ENCODE measurements around the gene PPM1H.

The PPM1H gene

DNA sequence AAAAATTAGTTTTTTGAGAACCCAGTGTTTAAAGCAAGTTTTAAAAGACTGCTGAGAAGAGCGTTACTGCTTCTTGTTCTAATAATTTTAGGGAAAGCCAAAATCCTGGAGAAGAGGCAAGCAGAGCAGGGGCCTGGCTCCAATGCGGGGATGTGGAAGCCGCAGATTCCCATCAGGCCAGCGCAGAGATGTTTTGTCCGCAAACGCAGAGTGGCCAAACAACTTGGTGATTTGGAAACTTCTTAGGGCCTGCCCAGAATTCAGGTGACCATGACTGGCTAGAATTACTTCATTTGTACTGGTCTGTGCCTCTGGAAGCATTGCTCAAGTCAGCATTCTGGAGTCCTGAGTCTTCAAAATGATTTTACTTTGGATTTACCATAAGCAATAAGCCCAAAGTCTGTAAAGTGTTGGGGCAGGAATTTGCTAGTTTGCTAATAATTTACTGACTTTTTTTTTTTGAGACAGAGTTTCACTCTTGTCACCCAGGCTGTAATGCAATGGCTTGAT lies 208.4 kb downstream of the PPM1H start:
- TF ChIP-seq, protein P1, sequence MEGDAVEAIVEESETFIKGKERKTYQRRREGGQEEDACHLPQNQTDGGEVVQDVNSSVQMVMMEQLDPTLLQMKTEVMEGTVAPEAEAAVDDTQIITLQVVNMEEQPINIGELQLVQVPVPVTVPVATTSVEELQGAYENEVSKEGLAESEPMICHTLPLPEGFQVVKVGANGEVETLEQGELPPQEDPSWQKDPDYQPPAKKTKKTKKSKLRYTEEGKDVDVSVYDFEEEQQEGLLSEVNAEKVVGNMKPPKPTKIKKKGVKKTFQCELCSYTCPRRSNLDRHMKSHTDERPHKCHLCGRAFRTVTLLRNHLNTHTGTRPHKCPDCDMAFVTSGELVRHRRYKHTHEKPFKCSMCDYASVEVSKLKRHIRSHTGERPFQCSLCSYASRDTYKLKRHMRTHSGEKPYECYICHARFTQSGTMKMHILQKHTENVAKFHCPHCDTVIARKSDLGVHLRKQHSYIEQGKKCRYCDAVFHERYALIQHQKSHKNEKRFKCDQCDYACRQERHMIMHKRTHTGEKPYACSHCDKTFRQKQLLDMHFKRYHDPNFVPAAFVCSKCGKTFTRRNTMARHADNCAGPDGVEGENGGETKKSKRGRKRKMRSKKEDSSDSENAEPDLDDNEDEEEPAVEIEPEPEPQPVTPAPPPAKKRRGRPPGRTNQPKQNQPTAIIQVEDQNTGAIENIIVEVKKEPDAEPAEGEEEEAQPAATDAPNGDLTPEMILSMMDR (IDR thresholded peaks at IDR 0.05; ENCODE audit: borderline replicate concordance, insufficient read depth, low read depth, low read length): no peak
- no peak overlapping the region for H3K4me3 ChIP-seq (ENCODE audit: low read depth, low read length)

DNA sequence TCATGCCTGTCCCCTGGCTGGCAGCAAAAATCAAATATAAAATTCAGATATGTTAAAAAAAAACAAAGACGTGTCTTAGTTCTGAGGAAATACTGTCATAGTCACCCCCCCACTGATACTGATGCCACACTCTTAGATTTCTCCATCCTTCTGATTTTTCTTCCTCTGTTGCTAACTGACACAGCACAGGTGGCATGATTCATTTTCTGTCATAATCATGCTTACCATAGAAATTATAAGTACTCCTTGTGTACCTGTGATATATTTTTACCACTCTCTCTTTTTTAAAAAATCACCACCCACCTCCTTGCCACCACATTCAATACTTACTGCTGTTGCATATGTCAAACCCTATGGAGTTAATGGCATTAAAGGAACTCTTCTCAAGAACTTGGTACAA lies 209.2 kb downstream of the PPM1H start:
- no peak overlapping the region for H3K4me3 ChIP-seq (ENCODE audit: low read depth, low read length)
- TF ChIP-seq, protein P1 (IDR thresholded peaks at IDR 0.05; ENCODE audit: borderline replicate concordance, insufficient read depth, low read depth, low read length): no peak

DNA sequence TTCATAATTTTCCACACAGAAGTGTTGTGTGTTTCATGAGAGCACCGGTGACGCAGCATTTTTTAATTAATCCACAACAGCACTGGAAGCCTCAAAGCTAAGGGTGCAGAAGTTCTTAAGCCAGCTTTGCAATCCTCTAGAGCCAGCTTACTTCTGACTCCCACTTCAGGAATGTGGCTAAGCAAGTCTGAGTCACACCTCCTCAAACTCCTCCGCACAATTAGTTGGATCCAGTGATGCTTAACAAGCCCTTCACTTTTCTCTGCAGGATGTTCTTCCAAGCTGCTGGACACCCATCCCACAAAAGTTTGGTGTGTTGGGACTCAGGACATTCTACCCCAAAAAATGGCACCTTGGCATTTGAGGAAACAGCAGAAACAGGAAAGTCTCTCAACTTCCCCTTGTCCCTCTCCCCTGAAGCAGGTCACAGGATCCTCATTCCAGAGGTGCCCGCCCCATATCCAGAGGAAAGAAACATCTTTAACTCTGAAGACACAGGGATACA lies 210.0 kb downstream of the PPM1H start:
- TF ChIP-seq, protein P1 (IDR thresholded peaks at IDR 0.05; ENCODE audit: borderline replicate concordance, insufficient read depth, low read depth, low read length): no peak
- no peak overlapping the region for H3K4me3 ChIP-seq (ENCODE audit: low read depth, low read length)

DNA sequence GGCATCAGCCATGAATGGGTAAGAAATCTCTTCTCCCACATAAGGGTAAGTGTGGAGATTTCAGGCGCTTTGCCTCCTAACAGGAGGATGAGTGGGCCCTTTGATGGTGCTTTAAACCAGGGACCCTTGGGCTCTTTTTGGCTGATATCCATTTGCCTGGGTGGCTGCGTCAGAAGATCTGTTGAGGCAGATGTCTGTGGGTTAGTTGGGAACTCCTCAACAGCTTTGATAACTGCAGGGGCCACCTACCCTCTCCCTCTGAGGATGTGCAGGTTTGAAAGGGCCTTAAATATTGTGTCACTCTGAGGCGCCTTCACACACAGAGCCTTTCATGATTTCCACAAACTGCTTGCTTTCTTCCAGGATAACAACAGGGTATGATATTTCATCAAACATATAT lies 210.7 kb downstream of the PPM1H start:
- H3K4me3 ChIP-seq (ENCODE audit: low read depth, low read length): no peak overlapping the region
- TF ChIP-seq, protein P1 (IDR thresholded peaks at IDR 0.05; ENCODE audit: borderline replicate concordance, insufficient read depth, low read depth, low read length): no peak

DNA sequence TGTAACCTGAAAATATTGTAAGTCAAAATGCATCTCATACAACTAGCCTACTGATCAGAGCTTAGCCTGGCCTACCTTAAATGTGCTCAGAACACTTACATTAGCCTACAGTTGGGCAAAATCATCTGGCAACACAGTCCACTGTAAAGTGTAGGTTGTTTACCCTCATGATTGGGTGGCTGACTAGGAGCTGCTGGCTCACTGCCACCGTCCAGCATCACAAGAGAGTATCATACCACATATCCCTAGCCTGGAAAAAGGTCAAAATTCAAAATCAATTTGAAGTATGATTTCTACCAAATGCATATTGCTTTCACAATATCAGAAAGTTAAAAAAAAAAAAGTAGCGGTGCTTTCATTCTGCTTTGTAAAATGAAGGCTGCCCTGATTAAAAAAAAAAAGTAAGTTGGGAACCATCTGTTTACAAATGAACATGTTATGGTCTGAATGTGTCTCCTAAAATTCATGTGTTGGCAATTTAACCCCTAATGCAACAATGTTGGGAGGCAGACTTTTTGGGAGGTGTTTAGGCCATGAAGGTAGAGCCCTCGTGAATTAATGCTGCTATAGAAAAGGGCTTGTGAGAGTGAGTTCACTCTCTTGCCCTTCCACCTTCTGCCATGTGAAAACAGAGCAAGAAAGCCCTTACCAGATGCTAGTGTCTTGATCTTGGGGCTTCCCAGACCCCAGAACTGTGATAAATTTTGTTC lies 211.8 kb downstream of the PPM1H start:
- TF ChIP-seq, protein P1 (IDR thresholded peaks at IDR 0.05; ENCODE audit: borderline replicate concordance, insufficient read depth, low read depth, low read length): no peak
- H3K4me3 ChIP-seq (ENCODE audit: low read depth, low read length): no peak overlapping the region

DNA sequence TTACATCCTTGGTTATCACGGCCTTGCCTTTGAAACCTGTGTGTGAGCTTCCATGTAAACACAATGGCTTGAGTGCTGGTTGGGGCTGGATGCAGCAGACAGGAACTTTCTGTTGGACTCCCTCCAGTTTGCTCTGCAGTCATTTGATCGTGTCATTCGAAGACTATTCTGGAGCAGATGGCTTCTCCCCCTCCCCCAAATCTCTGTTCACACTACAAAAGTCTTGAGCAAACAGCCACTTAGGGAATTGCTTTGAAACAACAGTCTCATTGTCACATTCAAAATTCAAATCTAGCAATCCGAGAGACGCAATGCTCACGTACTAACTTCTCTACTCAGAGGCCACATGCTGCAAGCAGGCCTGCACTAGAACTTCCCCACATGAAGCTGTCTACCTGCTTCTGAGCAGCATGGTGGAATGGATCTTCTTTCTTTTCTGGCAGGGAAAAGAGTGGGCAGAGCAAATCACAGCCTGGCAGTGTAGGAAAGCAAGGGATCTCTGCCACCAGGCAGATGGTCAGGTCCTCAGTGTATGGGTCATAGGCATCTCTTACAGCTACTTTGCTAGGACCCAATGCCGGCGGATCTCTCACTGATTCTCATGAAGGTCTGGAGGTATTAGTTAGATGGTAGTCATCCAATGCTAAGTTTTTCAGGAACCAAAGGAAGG lies 214.2 kb downstream of the PPM1H start:
- TF ChIP-seq, protein P1 (IDR thresholded peaks at IDR 0.05; ENCODE audit: borderline replicate concordance, insufficient read depth, low read depth, low read length): no peak
- H3K4me3 ChIP-seq (ENCODE audit: low read depth, low read length): no peak overlapping the region

Measured in GM12875 (cell line).